ENCODE measurements around the gene PARD3B. TPM values are rescaled to one million over a fixed set of nuclear protein-coding genes. Genes with fewer than 3 reads are reported as not detected.

Gene PARD3B
- total and polyA plus RNA-seq, 2 donors (not counting 1 experiment from before 2014, with no cell fraction given): 7.4 to 20.6 TPM

- no peaks in the 10 kb centered on the region for H3K36me3 ChIP-seq (ENCODE audit: control insufficient read depth, insufficient read depth, low read length)
- no peaks in the 10 kb centered on the region for H3K27me3 ChIP-seq (ENCODE audit: control insufficient read depth, insufficient read depth, low read length)
- no peak for DNase-seq (ENCODE audit: low read depth in 2 of 2)
- H3K9me3 ChIP-seq (ENCODE audit: control insufficient read depth, insufficient read depth, low read depth, low read length): no peaks in the 10 kb centered on the region
- TF ChIP-seq CTCF (conservative IDR thresholded peaks at IDR 0.05 in 1 of 2, IDR thresholded peaks at IDR 0.05 in 1 of 2; ENCODE audit: low read depth in 1 of 2, low read length in 2 of 2) (no peak), EZH2 (IDR thresholded peaks at IDR 0.05; ENCODE audit: low read length, missing control alignments) (no peak)
- H3K4me1 ChIP-seq (ENCODE audit: control insufficient read depth, extremely low read depth, insufficient read depth, low read length): no peaks in the 10 kb centered on the region
- no peak overlapping the region for H2AFZ ChIP-seq (ENCODE audit: low read length)
- H3K4me3 ChIP-seq (replicated peaks in 1 of 4; ENCODE audit: control extremely low read depth in 1 of 4, insufficient read depth in 1 of 4, low read depth in 3 of 4, low read length in 4 of 4): no peak overlapping the region
- no peaks in the 10 kb centered on the region for H3K79me2 ChIP-seq (ENCODE audit: control insufficient read depth, insufficient read depth, low read length)
- no peaks in the 10 kb centered on the region for H4K20me1 ChIP-seq (ENCODE audit: control insufficient read depth, extremely low read depth, insufficient read depth, low read length)
- no peak overlapping the region for H3K4me2 ChIP-seq (ENCODE audit: extremely low read depth, insufficient read depth, low read length)
- H3K9ac ChIP-seq (ENCODE audit: insufficient read depth, low read length): no peak overlapping the region
- no peak overlapping the region for H3K27ac ChIP-seq (ENCODE audit: insufficient read depth, low read length)
Observed at GRCh38 chr2:205040323-205040722, 495.0 kb downstream of the PARD3B start.

- DNase-seq (ENCODE audit: low read depth in 2 of 2): no peak
Observed at GRCh38 chr2:205041472-205042130, 496.3 kb downstream of the PARD3B start.

GRCh38 chr2:205043285-205043684 is 498.0 kb downstream of the PARD3B start:
- H3K27me3 ChIP-seq (ENCODE audit: control insufficient read depth, insufficient read depth, low read length): no peaks in the 10 kb centered on the region
- no peak overlapping the region for H3K4me3 ChIP-seq (replicated peaks in 1 of 4; ENCODE audit: control extremely low read depth in 1 of 4, insufficient read depth in 1 of 4, low read depth in 3 of 4, low read length in 4 of 4)
- no peaks in the 10 kb centered on the region for H4K20me1 ChIP-seq (ENCODE audit: control insufficient read depth, extremely low read depth, insufficient read depth, low read length)
- no peak overlapping the region for H3K27ac ChIP-seq (ENCODE audit: insufficient read depth, low read length)
- H3K9me3 ChIP-seq (ENCODE audit: control insufficient read depth, insufficient read depth, low read depth, low read length): no peaks in the 10 kb centered on the region
- no peaks in the 10 kb centered on the region for H3K36me3 ChIP-seq (ENCODE audit: control insufficient read depth, insufficient read depth, low read length)
- H3K4me2 ChIP-seq (ENCODE audit: extremely low read depth, insufficient read depth, low read length): no peak overlapping the region
- H2AFZ ChIP-seq (ENCODE audit: low read length): no peak overlapping the region
- DNase-seq (ENCODE audit: low read depth in 2 of 2): no peak
- TF ChIP-seq CTCF (conservative IDR thresholded peaks at IDR 0.05 in 1 of 2, IDR thresholded peaks at IDR 0.05 in 1 of 2; ENCODE audit: low read depth in 1 of 2, low read length in 2 of 2) (no peak), EZH2 (IDR thresholded peaks at IDR 0.05; ENCODE audit: low read length, missing control alignments) (no peak)
- no peak overlapping the region for H3K9ac ChIP-seq (ENCODE audit: insufficient read depth, low read length)
- no peaks in the 10 kb centered on the region for H3K79me2 ChIP-seq (ENCODE audit: control insufficient read depth, insufficient read depth, low read length)
- H3K4me1 ChIP-seq (ENCODE audit: control insufficient read depth, extremely low read depth, insufficient read depth, low read length): no peaks in the 10 kb centered on the region

More at GRCh38 chr2:205041472-205042130, 496.3 kb downstream of the PARD3B start:
- H3K9ac ChIP-seq (ENCODE audit: insufficient read depth, low read length): no peak overlapping the region
- H3K27ac ChIP-seq (ENCODE audit: insufficient read depth, low read length): no peak overlapping the region
- no peaks in the 10 kb centered on the region for H3K4me1 ChIP-seq (ENCODE audit: control insufficient read depth, extremely low read depth, insufficient read depth, low read length)
- no peaks in the 10 kb centered on the region for H3K79me2 ChIP-seq (ENCODE audit: control insufficient read depth, insufficient read depth, low read length)
- H3K27me3 ChIP-seq (ENCODE audit: control insufficient read depth, insufficient read depth, low read length): no peaks in the 10 kb centered on the region
- H3K4me3 ChIP-seq (replicated peaks in 1 of 4; ENCODE audit: control extremely low read depth in 1 of 4, insufficient read depth in 1 of 4, low read depth in 3 of 4, low read length in 4 of 4): no peak overlapping the region
- TF ChIP-seq EZH2 (IDR thresholded peaks at IDR 0.05; ENCODE audit: low read length, missing control alignments) (no peak), CTCF (conservative IDR thresholded peaks at IDR 0.05 in 1 of 2, IDR thresholded peaks at IDR 0.05 in 1 of 2; ENCODE audit: low read depth in 1 of 2, low read length in 2 of 2) (no peak)
- H2AFZ ChIP-seq (ENCODE audit: low read length): no peak overlapping the region
- no peaks in the 10 kb centered on the region for H3K36me3 ChIP-seq (ENCODE audit: control insufficient read depth, insufficient read depth, low read length)
- H3K4me2 ChIP-seq (ENCODE audit: extremely low read depth, insufficient read depth, low read length): no peak overlapping the region
- no peaks in the 10 kb centered on the region for H4K20me1 ChIP-seq (ENCODE audit: control insufficient read depth, extremely low read depth, insufficient read depth, low read length)
- H3K9me3 ChIP-seq (ENCODE audit: control insufficient read depth, insufficient read depth, low read depth, low read length): no peaks in the 10 kb centered on the region

Data from fibroblast of lung (primary cell).